HepG2 (cell line): ENCODE results near the gene CEMP1. TPM values are rescaled to one million over a fixed set of nuclear protein-coding genes. Genes with fewer than 3 reads are reported as not detected.

Source experiments
- ATAC-seq: fragments of 200-7000 bp; cut with Tn5 transposase; 3 replicates; pipeline ENCODE4 v1.9.1; 2020; ENCODE audit warnings: mild to moderate bottlenecking, moderate library complexity
- BruUV-seq: library from RNA; stranded (reverse); fragments of 400-500 nt; replicated peaks from 2 replicates; lab custom pipeline; 2021; lab: Mats Ljungman, UMichigan
- CTCF ChIA-PET: fragments of 300-600 bp; formaldehyde crosslinking; extraction: SDS; loops from one replicate; lab custom pipeline; 2021; ENCODE audit warnings: low total read pairs, inconsistent platforms, low intra/inter-chr PET ratio; lab: Yijun Ruan, JAX
- POLR2A ChIA-PET: fragments of 350-600 bp; sonication (Branson Sonifier 250); formaldehyde crosslinking; loops from one replicate; lab custom pipeline; 2020; ENCODE audit warnings: antibody characterized with exemption, inconsistent platforms; lab: Yijun Ruan, JAX
- DNase-seq: peaks from one replicate; pipeline ENCODE4 v3.0.0-alpha.2; 2015; ENCODE audit warnings: low spot score
- FAIRE-seq: peaks from 3 replicates; lab custom pipeline; 2011; peaks lifted over from hg19 to GRCh38; lab: Jason Lieb, UNC
- H2AFZ ChIP-seq: one replicate; pipeline ENCODE4 v1.6.1; 2011; ENCODE audit warnings: low read length, inconsistent platforms
- H3K27ac ChIP-seq: fragments of 300-600 bp; 3 replicates; pipeline ENCODE4 v1.8.0; 2011; ENCODE audit warnings: mixed run types, mild to moderate bottlenecking, mixed read lengths, low read length, inconsistent platforms; ENCODE audit not compliant: insufficient read depth; ENCODE audit errors: extremely low read length
- H3K27me3 ChIP-seq, 2 experiments: fragments of 200-600 bp in 1 of 2; 2 replicates in 1 of 2; 3 replicates in 1 of 2; pipeline versions ENCODE4 v1.6.0 to v1.8.0; 2011; ENCODE audit warnings: low read length in 2 of 2, mild to moderate bottlenecking in 2 of 2, moderate library complexity in 2 of 2, inconsistent platforms in 1 of 2; ENCODE audit not compliant: insufficient read depth in 2 of 2, control insufficient read depth in 1 of 2
- H3K36me3 ChIP-seq, 2 experiments: fragments of 200-600 bp in 1 of 2; replicated peaks in 1 of 2; 2 replicates in 1 of 2; 3 replicates in 1 of 2; pipeline versions ENCODE4 v1.5.1 to v1.8.0; 2011; ENCODE audit warnings: low read length in 2 of 2, inconsistent platforms in 1 of 2; ENCODE audit not compliant: insufficient read depth in 2 of 2, control insufficient read depth in 1 of 2
- H3K4me1 ChIP-seq: 2 replicates; pipeline ENCODE4 v1.5.1; 2012; ENCODE audit warnings: low read length, inconsistent platforms; ENCODE audit not compliant: insufficient read depth
- H3K4me2 ChIP-seq: 2 replicates; pipeline ENCODE4 v1.6.0; 2011; ENCODE audit warnings: low read depth, low read length, inconsistent platforms
- H3K4me3 ChIP-seq, 3 experiments: fragments of 200-600 bp in 1 of 3; sonication (generic), shearing (Covaris generic) in 1 of 3; replicated peaks in 1 of 3; 2 replicates each; pipeline ENCODE4 v1.5.1; 2011 to 2016; ENCODE audit warnings: low read length in 3 of 3, inconsistent platforms in 2 of 3, low read depth in 2 of 3, mild to moderate bottlenecking in 2 of 3, control low read depth in 1 of 3, mixed read lengths in 1 of 3; ENCODE audit not compliant: insufficient read depth in 1 of 3
- H3K79me2 ChIP-seq: one replicate; pipeline ENCODE4 v1.6.1; 2011; ENCODE audit warnings: low read length, inconsistent platforms; ENCODE audit not compliant: insufficient read depth
- H3K9ac ChIP-seq: 2 replicates; pipeline ENCODE4 v1.6.0; 2011; ENCODE audit warnings: mild to moderate bottlenecking, low read depth, low read length, inconsistent platforms; ENCODE audit not compliant: insufficient read depth
- H3K9me3 ChIP-seq: 2 replicates; pipeline ENCODE4 v1.5.1; 2012; ENCODE audit warnings: mild to moderate bottlenecking, low read length
- H4K20me1 ChIP-seq: 2 replicates; pipeline ENCODE4 v1.6.0; 2011; ENCODE audit warnings: inconsistent platforms, mild to moderate bottlenecking, low read length, moderate library complexity; ENCODE audit not compliant: insufficient read depth
- ARID3A ChIP-seq: IDR thresholded peaks from 2 replicates; pipeline ENCODE4 v1.6.1; 2012; ENCODE audit warnings: low read depth, low read length, improper control_type of control experiment
- EEA1 ChIP-seq: sonication (generic); formaldehyde crosslinking; IDR thresholded peaks from 2 replicates; pipeline ENCODE4 v1.5.1; 2020; ENCODE audit warnings: mild to moderate bottlenecking, missing genetic modification reagents, borderline replicate concordance
- GATAD1 ChIP-seq: IDR thresholded peaks from 2 replicates; pipeline ENCODE4 v1.6.1; 2016; ENCODE audit warnings: missing genetic modification reagents, missing compliant biosample characterization
- GLI4 ChIP-seq: sonication (generic); formaldehyde crosslinking; IDR thresholded peaks from 2 replicates; pipeline ENCODE4 v1.5.1; 2020; ENCODE audit warnings: missing genetic modification reagents, mild to moderate bottlenecking, moderate library complexity, borderline replicate concordance
- MYPOP ChIP-seq: sonication (generic); formaldehyde crosslinking; IDR thresholded peaks from 2 replicates; pipeline ENCODE4 v1.8.1; 2023; ENCODE audit warnings: mild to moderate bottlenecking, moderate library complexity, missing genetic modification reagents
- RNF219 ChIP-seq: sonication (generic); formaldehyde crosslinking; IDR thresholded peaks from 2 replicates; pipeline ENCODE4 v1.5.0; 2020; ENCODE audit warnings: mild to moderate bottlenecking, missing genetic modification reagents
- SATB2 ChIP-seq: sonication (generic); formaldehyde crosslinking; IDR thresholded peaks from 2 replicates; pipeline ENCODE4 v1.5.0; 2020; ENCODE audit warnings: missing genetic modification reagents
- SMARCE1 ChIP-seq: fragments of 450-650 bp; IDR thresholded peaks from 2 replicates; pipeline ENCODE4 v1.6.1; 2017; ENCODE audit warnings: borderline replicate concordance
- SOX6 ChIP-seq, 2 experiments: fragments of 450-650 bp in 1 of 2; sonication (generic) in 1 of 2; formaldehyde crosslinking in 1 of 2; IDR thresholded peaks; 2 replicates each; pipeline versions ENCODE4 v1.4.0 to v1.6.1; 2017 to 2020; ENCODE audit warnings: antibody characterized with exemption in 1 of 2, mild to moderate bottlenecking in 1 of 2, missing genetic modification reagents in 1 of 2
- TAF15 ChIP-seq: fragments of 200-400 bp; formaldehyde crosslinking; IDR thresholded peaks from one replicate; pipeline ENCODE4 v1.6.1; 2018; ENCODE audit warnings: mild to moderate bottlenecking, low read depth, low read length; ENCODE audit not compliant: poor library complexity, severe bottlenecking
- ZFP91 ChIP-seq: sonication (generic); formaldehyde crosslinking; IDR thresholded peaks from 2 replicates; pipeline ENCODE4 v1.9.0; 2022; ENCODE audit warnings: missing genetic modification reagents, mild to moderate bottlenecking, borderline replicate concordance
- ZNF605 ChIP-seq: sonication (generic); formaldehyde crosslinking; IDR thresholded peaks from 2 replicates; pipeline ENCODE4 v1.8.0; 2022; ENCODE audit warnings: mild to moderate bottlenecking, missing genetic modification reagents
- ZNF615 ChIP-seq: sonication (generic); formaldehyde crosslinking; IDR thresholded peaks from 2 replicates; pipeline ENCODE4 v1.5.0; 2020; ENCODE audit warnings: mild to moderate bottlenecking, missing genetic modification reagents, borderline replicate concordance
- ZNF652 ChIP-seq: IDR thresholded peaks from 2 replicates; pipeline ENCODE4 v1.6.1; 2016; ENCODE audit warnings: low read depth, borderline replicate concordance
- ZNF761 ChIP-seq: sonication (generic); formaldehyde crosslinking; conservative IDR thresholded peaks from 2 replicates; pipeline ENCODE4 v1.4.0; 2020; ENCODE audit warnings: mild to moderate bottlenecking, missing genetic modification reagents
- WGBS: methylation state at CpG from one replicate; pipeline ENCODE4 v1.1.6; 2017; ENCODE audit warnings: low lambda C conversion rate; 5-methylcytosine and 5-hydroxymethylcytosine counted together
- in situ Hi-C: cut with HindIII; loops from 2 replicates; pipeline ENCODE4 v1.10.0; 2017; ENCODE audit warnings: low pct_unique_long_range_greater_than_20kb; ENCODE audit not compliant: extremely low pct_ligation_motif_present
- intact Hi-C: fragments of 100-400 bp; cut with micrococcal nuclease; formaldehyde crosslinking; loops from one replicate; pipeline ENCODE4 v1.10.0; 2022; ENCODE audit not compliant: unreplicated experiment
- polyA plus RNA-seq, 8 experiments: library from polyadenylated mRNA; depleted of rRNA in 3 of 8; stranded (reverse) in 7 of 8; unstranded in 1 of 8; fragments of >200 nt; fragmentation: Illumina TruSeq in 4 of 8; extraction: Trizol in 4 of 8; gene quantifications; 2 replicates each; pipeline versions ENCODE4 v1.2.1 to v1.2.3, GENCODE V29; 2011 to 2016; ENCODE audit warnings: low read depth in 4 of 8, missing spikeins in 1 of 8, mixed read lengths in 1 of 8; ENCODE audit not compliant: insufficient read depth in 1 of 8
- total RNA-seq, 5 experiments: library from RNA; depleted of rRNA; stranded (reverse); fragments of >200 nt; fragmentation: Illumina TruSeq; extraction: Trizol; gene quantifications; 2 replicates each; pipeline ENCODE4 v1.2.3, GENCODE V29; 2016; ENCODE audit warnings: low read depth in 1 of 5

CEMP1 gene
- total and polyA plus RNA-seq, 2 of the 13 experiments (the other 11 are each of a cell fraction or from before 2014, with no cell fraction given) = not detected

GRCh38 chr16:2500430-2500917, 30.7 kb downstream of the CEMP1 start (continued):
- no peak for TF ChIP-seq EEA1 (CRISPR knock-in tag)
- TF ChIP-seq MYPOP = no peak
- TF ChIP-seq GLI4 = no peak
- no peak for TF ChIP-seq TAF15
- TF ChIP-seq ZNF652 (CRISPR knock-in tag) = no peak
- TF ChIP-seq ZFP91 = 0 out of 2 replicates have a peak, but pooled peaks have one; percentile 30
- TF ChIP-seq GATAD1 (CRISPR knock-in tag) = no peak

- in situ Hi-C loops = loop anchor here (5.0 kb wide), 1 partner anchor 73 kb away; the partner anchor contains the start of gene CCNF
- no peak for ATAC-seq
- CTCF ChIA-PET = interaction anchor here (2.2 kb wide), 1 partner anchor 70 kb away, joined by 9 read pairs; the partner anchor contains the start of gene CCNF
- TF ChIP-seq ARID3A (no peak), SMARCE1 (no peak), SOX6 (IDR thresholded peaks at IDR 0.05) (no peak), SOX6 (CRISPR knock-in tag; IDR thresholded peaks at IDR 0.05) (no peak), SATB2 (CRISPR knock-in tag) (no peak), ZNF761 (CRISPR knock-in tag) (no peak), RNF219 (no peak), ZNF615 (CRISPR knock-in tag) (no peak), ZNF605 (CRISPR knock-in tag) (no peak)
Measured at GRCh38 chr16:2499890-2500429, 31.2 kb downstream of the CEMP1 start.

More at GRCh38 chr16:2499890-2500429, 31.2 kb downstream of the CEMP1 start:
- Histone ChIP-seq H4K20me1 (no peaks in the 10 kb centered on the region), H3K36me3 (peaks cover 14 to 29% of the 10 kb centered on the region in 2 experiments; a peak in 4 of 5 replicates), H3K4me1 (peaks cover 22% of the 10 kb centered on the region), H3K27me3 (no peaks in the 10 kb centered on the region), H3K4me3 (no peak overlapping the region), H2AFZ (no peak overlapping the region), H3K4me2 (no peak overlapping the region), H3K27ac (no peak overlapping the region), H3K79me2 (no peaks in the 10 kb centered on the region), H3K9me3 (no peaks in the 10 kb centered on the region), H3K9ac (no peak overlapping the region)
- FAIRE-seq (no peak), DNase-seq (no peak)
- POLR2A ChIA-PET = no interaction called here
- 100% methylated on average over 13 of the region's 29 CpGs for WGBS
- intact Hi-C loops = loop anchor here (10.0 kb wide), 1 partner anchor 155 kb away; the partner anchor contains the start of gene ABCA3
- no TSS peak for BruUV-seq
